Measurements from ENCODE around the gene ZNF841.
"Not testable (repeated sequence)": the region's sequence is repeated elsewhere in the genome, so short reads cannot be mapped to it uniquely, and the experiment has no call there.

Gene ZNF841
- total RNA-seq = 17.8 to 30.2 reads per million in 2 donors

GRCh38 chr19:52095172-52096014 is at the start of gene ZNF841:
ZNF841 (minus strand) TSS chr19:52095765; CDS start chr19:52084801, 10,964 bp downstream.
- peak; percentile 48 to 91 (median 76) for DNase-seq

- DNase-seq = no peak
Observed at GRCh38 chr19:52142001-52142595, 46.5 kb upstream of the ZNF841 start.

- DNase-seq = no peak
Observed at GRCh38 chr19:52141203-52141602, 45.6 kb upstream of the ZNF841 start.

DNA sequence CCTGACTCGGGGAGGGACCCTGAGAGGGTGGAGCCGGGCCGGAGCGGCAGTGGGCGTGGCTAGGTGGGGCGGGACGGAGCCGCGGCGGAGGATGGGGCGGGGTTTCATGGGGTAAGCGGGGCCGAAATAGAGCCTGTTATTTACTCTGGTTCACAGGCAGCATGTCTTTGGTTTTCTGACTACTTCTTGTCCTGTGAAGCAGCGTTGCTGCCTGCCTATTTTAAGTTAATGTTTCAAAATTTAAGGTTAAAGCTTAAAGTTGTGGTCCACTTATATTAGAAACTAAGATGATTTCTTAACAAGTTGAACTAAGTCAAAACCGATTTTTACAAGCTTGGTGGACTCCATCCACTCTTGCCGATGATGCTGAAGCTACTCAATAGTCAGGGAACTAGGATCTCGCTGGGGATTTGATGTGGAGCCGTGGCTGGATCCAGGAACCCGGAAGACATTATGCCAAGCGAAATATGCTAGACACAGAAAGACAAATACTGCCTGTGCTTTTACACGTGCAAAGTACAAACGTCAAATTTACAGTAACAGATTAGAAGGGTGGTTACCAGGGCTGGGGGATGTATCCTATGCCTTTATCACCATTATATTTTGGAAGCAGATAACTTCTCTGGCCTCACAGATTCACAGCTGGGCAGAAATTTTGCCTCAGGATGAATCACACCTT is 44.6 kb upstream of the ZNF841 start:
- DNase-seq = peak in 3 of 5 experiments; percentile 94 to 97 (median 97)

DNA sequence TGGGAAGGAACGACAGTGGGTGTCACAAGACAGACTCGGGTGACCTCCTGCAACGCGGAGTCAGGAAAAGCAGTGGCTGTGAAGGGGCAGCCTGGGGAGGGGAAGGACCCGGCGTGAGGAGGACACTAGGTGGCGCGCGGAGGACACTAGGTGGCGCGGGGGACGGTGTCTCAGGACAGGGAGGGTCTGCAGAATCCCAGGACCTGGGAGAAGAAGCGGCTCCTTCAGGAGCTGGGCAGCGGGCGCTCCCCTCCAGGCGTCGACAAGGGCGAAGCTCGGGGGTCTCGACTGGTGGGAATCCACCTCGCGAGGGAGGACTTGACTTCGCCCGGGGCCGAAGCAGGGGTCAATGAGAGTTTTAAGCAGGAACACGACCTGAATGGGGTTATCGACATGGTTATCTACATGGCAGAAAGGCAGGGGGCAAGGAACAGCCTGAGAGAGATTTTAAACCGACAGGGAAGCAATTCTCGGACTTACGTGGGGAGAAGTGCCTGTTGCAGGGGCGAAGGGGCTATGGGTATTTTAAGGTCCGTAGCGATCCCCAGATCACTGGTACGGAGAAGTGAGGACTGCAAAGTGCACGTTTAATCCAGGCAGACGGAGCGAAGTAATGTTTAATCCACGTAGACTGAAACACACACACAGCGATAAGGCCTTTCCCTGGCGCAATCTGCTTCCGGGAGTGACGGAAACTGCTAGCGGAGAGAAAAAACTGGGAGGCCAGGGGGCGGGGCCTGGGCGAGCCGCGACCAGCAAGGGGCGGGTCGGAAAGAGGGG is 43.9 kb upstream of the ZNF841 start, which contains the start of gene ZNF616:
TSS of gene ZNF616 (minus strand) at position 687 of the 780 bp plus-strand sequence. CDS start 9,426 bp downstream, outside the sequence.
- DNase-seq = peak; percentile 52 to 96 (median 66)

DNA sequence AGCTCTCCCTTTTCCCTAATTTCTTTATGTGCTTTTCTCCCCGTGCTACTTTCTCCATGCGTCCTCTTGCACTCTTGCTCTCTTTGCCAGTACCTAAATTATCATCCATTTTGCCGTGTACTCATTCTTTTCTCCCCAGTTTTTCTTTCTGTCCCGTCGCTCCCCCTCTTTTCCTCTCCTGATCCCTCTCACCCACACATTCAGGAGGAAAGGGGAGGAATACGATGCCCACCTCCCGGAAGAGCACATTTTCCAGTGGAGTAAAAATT is 43.4 kb upstream of the ZNF841 start:
- no peak for DNase-seq

- peak in 1 of 5 experiments; percentile 11 for DNase-seq
Observed at GRCh38 chr19:52138278-52138982, 42.9 kb upstream of the ZNF841 start.

- DNase-seq = no peak
Observed at GRCh38 chr19:52120286-52120685, 24.7 kb upstream of the ZNF841 start.

DNA sequence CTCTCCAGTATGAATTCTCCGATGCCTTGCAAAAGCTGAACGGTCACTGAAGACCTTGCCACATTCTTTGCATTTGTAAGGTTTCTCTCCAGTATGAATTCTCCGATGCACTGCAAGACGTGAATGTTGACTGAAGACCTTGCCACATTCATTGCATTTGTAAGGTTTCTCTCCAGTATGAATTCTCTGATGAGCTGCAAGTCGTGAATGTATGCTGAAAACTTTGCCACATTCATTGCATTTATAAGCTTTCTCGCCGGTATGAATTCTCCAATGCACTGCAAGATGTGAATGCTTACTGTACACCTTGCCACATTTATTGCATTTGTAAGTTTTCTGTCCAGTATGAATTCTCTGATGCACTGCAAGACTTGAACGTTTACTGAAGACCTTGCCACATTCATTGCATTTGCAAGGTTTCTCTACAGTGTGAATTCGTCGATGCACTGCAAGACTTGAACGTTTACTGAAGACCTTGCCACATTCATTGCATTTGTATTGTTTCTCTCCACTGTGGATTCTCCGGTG is 20.0 kb upstream of the ZNF841 start:
- no peak for DNase-seq

- no peak for DNase-seq
Observed at GRCh38 chr19:52114691-52115090, 19.1 kb upstream of the ZNF841 start.

DNA sequence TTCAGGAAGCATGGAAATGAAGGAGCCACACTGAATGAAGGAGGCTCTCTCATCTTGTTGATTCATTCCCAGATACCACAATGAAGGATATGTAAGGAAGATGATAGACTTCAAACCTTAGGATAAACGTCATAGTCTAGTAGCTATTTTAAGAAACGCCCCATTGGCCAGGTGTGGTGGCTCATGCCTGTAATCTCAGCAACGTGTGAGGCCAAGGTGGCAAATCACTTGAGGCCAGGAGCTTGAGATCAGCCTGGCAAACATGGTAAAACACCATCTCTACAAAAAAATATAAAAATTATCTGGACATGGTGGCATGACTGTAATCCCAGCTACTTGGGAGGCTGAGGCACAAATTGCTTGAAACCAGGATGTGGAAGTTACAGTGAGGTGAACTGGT is 17.1 kb upstream of the ZNF841 start:
- no peak for DNase-seq

DNA sequence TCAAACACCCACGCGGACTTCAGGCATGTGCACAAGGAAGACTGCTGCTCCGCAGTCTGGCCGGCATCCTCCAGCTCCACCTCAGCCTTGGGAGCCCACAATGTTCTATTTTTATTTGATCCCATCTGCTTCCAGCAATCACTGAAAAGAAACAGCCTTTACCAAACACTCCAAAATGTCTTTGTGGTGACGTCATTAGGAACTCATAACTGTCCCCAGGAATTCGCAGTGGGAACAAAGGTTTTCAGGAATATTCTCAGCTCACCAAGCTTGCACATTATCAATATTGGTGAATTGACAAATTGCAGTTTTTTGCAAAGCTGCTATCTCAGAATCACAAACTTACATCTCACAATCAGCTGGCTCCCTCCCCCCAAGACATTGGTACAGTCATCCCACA is 15.2 kb upstream of the ZNF841 start:
- no peak for DNase-seq

DNA sequence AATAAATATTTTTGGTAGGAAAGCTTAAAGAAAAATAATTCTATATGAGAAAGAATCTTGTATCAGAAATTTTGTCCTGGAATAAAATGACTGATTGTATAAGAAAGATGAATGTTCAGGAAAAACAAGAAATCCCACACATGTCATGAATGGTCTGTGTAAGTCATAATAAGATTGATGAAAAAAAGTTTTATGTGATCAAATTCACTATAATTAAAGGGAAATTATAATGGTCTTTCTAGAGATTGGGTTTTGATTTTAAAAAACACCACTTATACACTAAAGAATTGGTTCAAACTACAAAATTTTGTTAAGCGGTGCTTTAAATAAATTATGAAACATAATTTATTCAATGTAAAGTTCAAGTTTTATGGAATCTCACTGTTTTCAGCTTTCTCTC is 7.2 kb upstream of the ZNF841 start:
- DNase-seq = no peak

DNA sequence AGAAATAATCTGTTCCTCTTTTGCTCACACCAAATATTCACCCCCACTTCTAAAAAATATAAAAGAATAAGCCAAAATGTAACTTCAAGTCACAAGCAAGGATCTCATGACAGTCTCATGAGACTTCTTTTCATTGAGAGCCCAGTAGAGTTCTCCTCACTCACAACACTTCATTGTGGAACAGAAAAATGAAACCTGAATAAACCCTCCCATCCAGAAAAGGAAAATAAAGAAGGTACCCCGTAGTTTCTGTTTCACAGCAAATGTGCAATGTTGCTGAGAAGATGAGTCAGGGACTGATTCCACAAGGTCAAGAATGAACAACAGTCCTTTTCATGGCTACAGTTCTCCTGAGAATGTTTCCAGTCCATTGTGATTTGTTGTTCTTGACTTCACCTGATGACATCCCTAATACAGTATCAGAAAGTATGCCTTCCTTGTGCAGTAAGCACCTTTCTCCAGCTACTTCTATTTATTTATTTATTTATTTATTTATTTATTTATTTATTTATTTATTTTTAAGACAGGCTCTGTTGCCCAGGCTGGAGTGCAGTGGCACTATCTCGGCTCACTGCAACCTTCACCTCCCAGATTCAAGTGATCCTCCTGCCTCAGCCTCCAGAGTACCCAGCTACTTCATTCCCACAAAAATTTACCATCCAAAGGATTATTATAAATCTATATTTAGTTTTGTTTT is 6.4 kb upstream of the ZNF841 start:
- no peak for DNase-seq

GRCh38 chr19:52099497-52100138 is 4.1 kb upstream of the ZNF841 start:
- DNase-seq = no peak

DNA sequence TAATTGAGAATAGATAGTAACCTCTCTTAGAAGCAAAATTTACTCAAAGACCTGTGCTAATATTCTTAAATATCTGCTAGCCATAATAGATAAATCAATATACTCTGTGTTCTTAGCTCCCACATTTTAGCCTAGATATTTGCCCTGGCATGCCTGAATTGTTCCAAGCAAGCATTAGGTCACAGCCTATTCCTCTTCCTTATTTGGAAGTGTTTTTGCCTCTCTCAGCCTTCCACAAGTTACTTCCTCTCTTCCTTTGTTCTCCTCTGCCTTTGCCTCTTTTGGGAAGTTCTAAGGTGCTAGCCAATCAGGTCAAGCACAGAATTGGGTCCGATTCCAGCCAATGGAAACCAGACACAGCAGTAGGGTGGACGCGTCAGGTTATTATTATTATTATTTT is 851 bp upstream of the ZNF841 start:
- not testable (repeated sequence) for DNase-seq

GRCh38 chr19:52094526-52095130 is 937 bp downstream of the ZNF841 start:
- DNase-seq = peak in 1 of 5 experiments; percentile 7

- DNase-seq = no peak
Observed at GRCh38 chr19:52086481-52086880, 9.1 kb downstream of the ZNF841 start.

- no peak for DNase-seq
Observed at GRCh38 chr19:52070496-52070895, 25.1 kb downstream of the ZNF841 start.

GRCh38 chr19:52069653-52070052 is 25.9 kb downstream of the ZNF841 start:
- DNase-seq = no peak
